ENCODE results near the gene CGB3.
"Not testable (repeated sequence)": the region's sequence is repeated elsewhere in the genome, so short reads cannot be mapped to it uniquely, and the experiment has no call there.

Gene CGB3

GRCh38 chr19:49024233-49024632, at the start of gene CGB3:
Gene CGB3, minus strand, starts transcription at chr19:49024333. Its CDS starts 362 bp downstream, at chr19:49023971.
- DNase-seq (ENCODE audit: low spot score) = not testable (repeated sequence)

- no peak for DNase-seq (ENCODE audit: low spot score)
Observed at GRCh38 chr19:49071860-49072547, 47.9 kb upstream of the CGB3 start.

GRCh38 chr19:49070416-49070815, 46.3 kb upstream of the CGB3 start:
- DNase-seq (ENCODE audit: low spot score) = no peak

DNA sequence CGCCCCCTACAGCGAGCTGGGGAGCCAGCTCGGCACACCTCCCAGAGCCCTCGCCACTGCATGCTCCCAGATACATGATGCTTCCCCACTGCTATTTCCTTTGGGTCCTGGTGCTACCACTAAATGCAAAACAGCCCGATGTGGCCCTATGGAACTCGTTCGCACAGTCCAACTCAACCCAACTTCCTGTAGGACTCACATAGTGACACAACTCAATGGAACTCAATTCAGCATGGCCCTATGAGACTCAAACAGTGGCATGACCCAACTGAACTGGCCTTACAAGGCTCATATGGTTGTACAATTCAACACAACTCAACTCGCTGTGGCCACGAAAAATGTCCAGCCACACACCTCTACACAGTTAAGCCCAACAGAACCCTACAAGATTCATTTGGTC, 44.9 kb upstream of the CGB3 start:
- DNase-seq (ENCODE audit: low spot score) = no peak

- peak; percentile 55 for DNase-seq (ENCODE audit: low spot score)
Observed at GRCh38 chr19:49067554-49067953, 43.4 kb upstream of the CGB3 start.

DNA sequence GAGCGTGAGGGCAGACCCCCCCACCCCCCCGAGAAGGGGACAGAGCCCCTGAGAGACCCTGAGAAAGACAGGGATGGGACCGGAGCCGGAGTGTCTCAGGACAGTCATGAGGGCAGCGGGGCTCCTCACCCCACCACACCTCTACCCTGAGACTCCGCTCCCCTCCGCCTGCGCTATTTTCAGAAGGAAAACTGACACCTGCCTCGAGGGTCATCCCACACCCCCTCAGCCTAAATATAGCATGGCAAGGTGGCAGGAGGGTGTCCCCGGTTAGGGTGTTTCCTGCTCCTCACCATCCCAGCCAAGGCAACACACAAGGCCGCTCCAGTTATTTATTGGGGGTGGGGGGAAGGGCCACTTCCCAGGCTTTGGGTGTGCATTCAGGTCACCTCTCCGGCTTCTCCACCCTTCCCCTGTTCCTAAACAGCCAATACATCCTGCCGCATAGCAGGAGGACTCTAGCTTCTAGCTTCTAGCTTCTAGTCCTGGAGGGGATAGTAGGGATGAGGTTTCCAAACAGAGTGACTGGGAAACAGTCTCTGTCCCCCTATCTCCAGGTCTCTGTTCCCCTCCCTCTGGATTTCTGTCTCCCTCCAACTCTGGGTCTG, 41.9 kb upstream of the CGB3 start:
- DNase-seq (ENCODE audit: low spot score) = no peak

GRCh38 chr19:49064768-49065611, 40.9 kb upstream of the CGB3 start, which contains the start of gene NTF4:
Gene NTF4, minus strand, starts transcription at chr19:49064818. Its CDS starts 2,821 bp downstream, at chr19:49061997.
- DNase-seq (ENCODE audit: low spot score) = peak; percentile 79

GRCh38 chr19:49064029-49064629, 40.0 kb upstream of the CGB3 start:
- no peak for DNase-seq (ENCODE audit: low spot score)

DNA sequence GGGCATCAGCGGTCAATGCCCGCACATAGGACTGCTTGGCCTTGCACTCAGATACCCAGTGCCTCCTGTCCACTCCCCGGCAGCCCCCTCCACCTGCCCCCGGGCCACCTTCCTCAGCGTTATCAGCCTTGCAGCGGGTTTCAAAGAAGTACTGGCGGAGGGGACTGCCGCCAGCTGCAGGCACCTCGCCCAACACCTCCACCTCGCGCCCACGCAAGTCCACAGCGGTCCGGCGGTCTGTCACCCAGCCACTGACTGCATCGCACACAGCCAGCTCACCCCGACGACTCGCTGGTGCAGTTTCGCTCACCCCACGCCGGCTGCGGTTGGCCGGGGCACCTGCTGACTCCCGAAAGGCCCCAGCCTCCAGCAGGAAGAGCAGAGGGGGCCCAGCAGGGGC, 37.3 kb upstream of the CGB3 start:
- DNase-seq (ENCODE audit: low spot score) = no peak

GRCh38 chr19:49061000-49061399, 36.9 kb upstream of the CGB3 start:
- no peak for DNase-seq (ENCODE audit: low spot score)

DNA sequence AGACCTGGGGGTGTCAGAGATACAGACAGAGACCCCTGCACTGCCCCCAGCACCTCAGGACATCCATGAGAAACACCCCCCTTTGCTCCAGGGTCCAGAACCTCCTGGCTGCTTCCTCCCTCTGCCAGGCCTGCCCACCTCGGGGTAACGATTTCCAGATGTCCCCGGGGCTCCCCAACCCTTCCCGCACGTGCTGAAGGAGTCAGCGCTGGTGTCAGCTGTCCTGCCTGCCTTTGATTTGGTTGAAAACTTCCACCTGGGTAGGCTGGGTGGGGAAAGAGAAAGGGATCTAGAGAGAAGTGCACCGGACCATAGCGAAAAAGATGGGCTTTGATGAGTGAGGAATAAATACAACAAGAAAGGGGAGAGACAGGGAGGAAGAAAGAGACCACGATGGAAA, 34.9 kb upstream of the CGB3 start:
- no peak for DNase-seq (ENCODE audit: low spot score)

DNA sequence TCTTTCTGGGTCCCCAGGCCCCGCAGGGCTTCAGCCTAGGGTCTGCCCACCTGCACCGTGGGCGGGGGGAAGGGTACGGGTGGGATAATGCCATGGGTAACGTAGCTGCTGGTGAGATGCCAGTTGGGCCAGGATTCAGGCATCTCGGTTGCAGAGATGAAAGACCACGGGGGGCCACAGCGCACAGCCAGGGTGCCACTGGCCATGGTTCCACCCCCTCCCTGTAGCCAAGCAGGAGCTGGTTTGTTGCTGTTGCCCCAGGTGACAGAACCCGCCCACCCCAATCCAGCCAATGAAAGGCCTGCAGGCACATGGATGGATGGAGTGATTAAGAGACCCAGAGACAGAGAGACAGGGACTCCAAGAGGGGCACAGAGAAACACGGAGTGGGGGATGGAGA, 34.4 kb upstream of the CGB3 start:
- DNase-seq (ENCODE audit: low spot score) = no peak

DNA sequence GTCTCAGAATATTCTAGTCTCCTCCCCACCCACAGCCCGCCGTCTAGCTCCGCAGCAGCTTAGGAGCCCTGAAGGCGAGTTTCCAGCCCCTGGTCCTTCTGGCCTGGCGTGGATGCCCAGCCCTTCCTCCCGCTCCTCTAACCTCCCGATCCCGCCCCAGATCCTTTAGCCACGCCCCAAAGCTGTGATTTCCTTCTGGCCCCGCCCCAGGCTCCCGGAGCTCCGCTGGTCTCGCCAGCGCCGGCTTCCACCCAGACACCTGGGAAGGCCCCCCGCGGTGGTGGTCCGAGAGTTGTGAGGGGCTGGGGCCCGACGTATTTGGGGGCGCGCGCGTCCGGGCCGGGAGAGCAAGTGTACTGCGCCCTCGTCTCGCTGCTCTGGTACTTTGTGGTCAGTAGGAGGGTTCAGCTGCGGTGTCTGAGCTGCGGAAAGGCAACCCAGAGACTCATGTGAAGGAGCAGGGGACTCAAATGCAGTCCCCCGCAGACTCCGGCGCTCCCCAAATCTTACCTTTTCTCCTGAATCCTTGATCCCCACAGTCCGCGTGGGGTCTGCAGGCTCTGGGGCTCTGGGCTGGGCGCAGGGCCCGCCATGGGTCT, 33.6 kb upstream of the CGB3 start, which contains the start of gene CGB7:
Gene CGB7, minus strand, starts transcription at position 114 of the 599 bp plus-strand sequence. CDS start 2,374 bp downstream, outside the sequence.
- peak; percentile 85 for DNase-seq (ENCODE audit: low spot score)

DNA sequence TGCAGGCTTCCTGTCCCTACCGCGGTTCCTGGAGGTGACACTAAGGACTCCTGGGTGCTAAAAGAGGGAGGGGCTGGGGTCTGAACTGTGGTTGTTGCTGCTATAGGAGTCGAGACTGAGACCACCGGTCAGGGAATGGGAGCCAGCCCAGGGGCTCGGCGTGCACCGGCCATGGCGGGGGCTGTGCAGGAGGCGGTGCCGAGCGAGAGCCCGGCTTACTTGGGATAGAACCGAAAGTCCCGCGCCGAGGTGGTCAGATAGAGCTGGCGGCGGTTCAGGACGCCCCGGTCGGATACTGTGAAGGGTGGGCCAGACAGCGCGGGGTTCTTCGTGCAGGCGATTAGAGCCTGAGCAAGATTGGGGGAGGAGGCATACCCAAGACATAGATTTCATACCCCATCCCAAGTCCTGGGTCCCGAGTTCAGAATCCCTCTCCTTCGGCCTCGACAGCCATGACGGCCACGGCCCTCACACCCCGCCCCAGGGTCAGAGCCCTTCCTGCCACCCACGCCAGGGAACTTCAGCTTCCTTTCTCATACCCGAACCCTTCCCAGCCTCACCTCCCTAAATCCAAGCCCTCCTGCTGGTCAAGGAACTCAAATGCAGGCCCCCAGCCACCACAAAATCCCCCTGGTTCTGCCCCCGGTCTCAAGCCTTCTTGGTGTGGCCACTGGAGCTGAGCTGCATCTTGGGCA, 32.9 kb upstream of the CGB3 start:
- DNase-seq (ENCODE audit: low spot score) = not testable (repeated sequence)

DNA sequence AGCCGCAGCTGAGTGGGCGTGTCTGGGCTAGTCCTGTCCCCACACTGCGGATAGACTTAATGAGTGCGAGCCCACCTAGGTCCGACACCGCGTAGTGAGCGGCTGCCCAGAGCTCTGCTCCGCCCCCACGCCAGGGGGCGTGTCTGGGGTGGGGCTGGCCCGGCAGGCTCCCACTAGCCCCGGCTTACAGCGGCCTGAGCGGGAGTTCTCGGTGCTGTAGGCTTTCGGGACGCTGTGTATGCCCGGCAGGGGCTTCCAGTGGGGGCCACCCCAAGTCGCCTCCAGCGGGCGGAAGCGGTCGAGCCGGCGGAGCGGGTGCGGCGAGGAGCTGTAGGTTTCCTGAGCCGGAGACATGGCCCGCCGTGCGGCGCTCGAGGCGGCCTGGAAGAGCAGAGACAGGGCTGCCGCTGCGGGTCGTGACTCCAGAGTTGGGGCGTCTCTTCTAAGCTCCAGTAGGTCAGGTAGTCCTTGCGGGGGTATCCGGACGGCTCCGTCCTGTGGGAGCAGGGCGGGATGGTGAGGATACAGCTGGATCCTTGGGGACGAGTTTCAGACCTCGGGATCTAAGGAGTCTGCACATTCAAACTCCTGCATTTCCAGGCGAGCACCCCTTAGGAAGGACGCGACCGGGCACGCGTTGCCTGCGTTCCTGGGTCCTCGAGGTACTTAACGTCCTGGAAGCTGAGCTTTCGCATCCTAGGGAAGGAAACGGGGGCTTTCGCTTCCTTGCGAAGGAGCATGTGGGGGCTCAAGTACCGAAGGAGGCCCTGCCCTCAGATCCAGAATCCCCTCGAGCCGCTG, 32.2 kb upstream of the CGB3 start:
- peak; percentile 95 for DNase-seq (ENCODE audit: low spot score)

DNA sequence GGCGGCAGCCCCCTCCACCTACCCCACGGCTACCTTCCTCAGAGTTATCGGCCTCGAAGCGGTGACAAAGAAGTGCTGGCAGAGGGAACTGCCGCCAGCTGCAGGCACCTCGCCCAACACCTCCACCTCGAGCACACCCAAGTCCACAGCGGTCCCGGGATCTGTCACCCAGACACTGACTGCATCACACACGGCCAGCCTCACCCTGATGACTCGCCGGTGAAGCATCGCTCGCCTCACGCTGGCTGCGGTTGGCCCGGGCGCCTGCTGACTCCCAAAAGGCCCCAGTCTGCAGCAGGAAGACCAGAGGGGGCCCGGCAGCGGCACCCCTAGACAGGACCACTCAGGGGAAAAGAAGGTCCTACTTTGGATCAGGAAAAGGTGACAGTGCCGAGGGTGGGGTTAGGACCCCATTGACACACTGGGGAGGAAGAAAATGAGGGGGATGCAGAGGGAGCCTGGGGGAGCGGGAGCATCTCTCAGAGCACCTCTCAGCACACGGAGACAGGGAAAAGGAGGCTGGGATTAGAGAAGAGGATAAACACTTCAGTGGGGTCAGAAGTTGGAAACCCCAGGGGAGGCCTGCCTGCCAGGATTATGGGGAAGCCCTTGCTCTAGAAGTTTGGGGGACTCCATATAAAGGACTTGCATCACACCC, 26.4 kb upstream of the CGB3 start:
- DNase-seq (ENCODE audit: low spot score) = not testable (repeated sequence)

DNA sequence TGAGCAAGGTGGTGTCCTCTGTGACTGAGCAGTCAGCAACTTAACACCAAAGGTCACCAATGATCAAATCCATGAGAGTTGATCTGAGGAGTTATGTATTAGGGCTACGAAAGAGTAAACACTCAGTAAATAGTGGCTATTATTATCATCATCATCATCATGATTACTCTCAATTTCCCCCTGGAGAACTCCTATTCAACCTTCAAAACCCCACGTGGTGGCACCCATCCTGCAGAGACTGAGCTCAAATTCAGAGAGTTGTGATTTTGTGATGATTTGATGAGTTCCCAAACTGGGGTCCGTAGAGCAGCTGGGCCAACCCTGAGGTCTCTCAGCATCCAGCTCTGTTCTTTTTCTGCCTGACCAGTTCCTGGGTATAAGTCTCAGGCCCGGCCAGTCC, 25.7 kb upstream of the CGB3 start:
- DNase-seq (ENCODE audit: low spot score) = not testable (repeated sequence)

DNA sequence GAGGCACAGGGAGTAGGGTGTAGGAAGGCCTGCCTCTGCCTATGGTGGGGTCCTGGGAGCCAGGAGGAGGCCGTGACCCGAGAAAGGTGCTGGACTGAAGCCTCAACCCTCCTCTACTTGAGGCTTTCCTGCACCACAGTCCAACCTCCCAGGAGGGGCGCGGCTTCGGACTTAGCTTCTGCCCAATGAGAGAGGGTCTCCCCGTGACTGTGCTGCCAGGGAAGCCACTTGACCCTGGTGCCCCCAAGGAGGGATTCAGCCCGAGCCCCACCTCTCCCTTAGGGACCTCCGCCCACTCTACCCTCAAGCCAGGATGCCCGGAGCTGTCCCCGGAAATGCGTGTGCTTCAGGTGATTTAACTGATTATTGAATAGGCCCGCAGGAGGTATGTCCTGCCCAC, 24.9 kb upstream of the CGB3 start, which contains the start of gene CGB8:
Gene CGB8, minus strand, starts transcription at position 101 of the 400 bp plus-strand sequence. CDS start 372 bp downstream, outside the sequence.
- DNase-seq (ENCODE audit: low spot score) = not testable (repeated sequence)

DNA sequence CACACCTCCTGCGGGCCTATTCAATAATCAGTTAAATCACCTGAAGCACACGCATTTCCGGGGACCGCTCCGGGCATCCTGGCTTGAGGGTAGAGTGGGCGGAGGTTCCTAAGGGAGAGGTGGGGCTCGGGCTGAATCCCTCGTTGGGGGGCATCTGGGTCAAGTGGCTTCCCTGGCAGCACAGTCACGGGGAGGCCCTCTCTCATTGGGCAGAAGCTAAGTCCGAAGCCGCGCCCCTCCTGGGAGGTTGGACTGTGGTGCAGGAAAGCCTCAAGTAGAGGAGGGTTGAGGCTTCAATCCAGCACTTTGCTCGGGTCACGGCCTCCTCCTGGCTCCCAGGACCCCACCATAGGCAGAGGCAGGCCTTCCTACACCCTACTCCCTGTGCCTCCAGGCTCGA, 19.4 kb upstream of the CGB3 start, which contains the start of gene CGB5:
Gene CGB5, plus strand, starts transcription at position 301 of the 400 bp plus-strand sequence. CDS start 362 bp downstream, outside the sequence.
- DNase-seq (ENCODE audit: low spot score) = not testable (repeated sequence)

Measured in HuH-7 (cell line).